SK-N-SH treated with all-trans-retinoic acid at 6 μM for 48 hours (cell line): ENCODE measurements around the gene SPINK2.

Experiments
- ATAC-seq: fragments of 200-7000 bp; cut with Tn5 transposase; 3 replicates; pipeline ENCODE4 v1.9.1; 2020; ENCODE audit warnings: mild to moderate bottlenecking, moderate library complexity
- ARNTL ChIP-seq: fragments of 450-650 bp; formaldehyde crosslinking; IDR thresholded peaks from 2 replicates; pipeline ENCODE4 v1.5.0; 2020; ENCODE audit warnings: low read depth, mild to moderate bottlenecking, moderate library complexity, borderline replicate concordance
- CSDC2 ChIP-seq: fragments of 250-450 bp; sonication (Bioruptor Pico); IDR thresholded peaks from 2 replicates; pipeline ENCODE4 v1.5.0; 2020; ENCODE audit warnings: mild to moderate bottlenecking, moderate library complexity
- CSRNP3 ChIP-seq: fragments of 250-450 bp; sonication (Bioruptor Pico); IDR thresholded peaks from 2 replicates; pipeline ENCODE4 v1.5.1; 2021; ENCODE audit warnings: mild to moderate bottlenecking, moderate library complexity
- ESRRG ChIP-seq: fragments of 250-450 bp; sonication (Bioruptor Pico); IDR thresholded peaks from 2 replicates; pipeline ENCODE4 v1.6.1; 2021; ENCODE audit warnings: mild to moderate bottlenecking
- ISL1 ChIP-seq: fragments of 250-450 bp; sonication (Bioruptor Pico); IDR thresholded peaks from 2 replicates; pipeline ENCODE4 v2.1.2; 2022; ENCODE audit warnings: mild to moderate bottlenecking, moderate library complexity
- OSR1 ChIP-seq: fragments of 250-450 bp; sonication (Bioruptor Pico); IDR thresholded peaks from 2 replicates; pipeline ENCODE4 v1.8.0; 2022; ENCODE audit warnings: moderate library complexity, mild to moderate bottlenecking, inconsistent platforms
- PATZ1 ChIP-seq: fragments of 250-450 bp; sonication (Bioruptor Pico); IDR thresholded peaks from 2 replicates; pipeline ENCODE4 v1.8.0; 2020; ENCODE audit warnings: mild to moderate bottlenecking, moderate library complexity, borderline replicate concordance
- POU6F1 ChIP-seq: fragments of 250-450 bp; sonication (Bioruptor Pico); IDR thresholded peaks from 2 replicates; pipeline ENCODE4 v1.8.0; 2021; ENCODE audit warnings: low read depth, mild to moderate bottlenecking, moderate library complexity, borderline replicate concordance
- PPARA ChIP-seq: fragments of 250-450 bp; sonication (Bioruptor Pico); IDR thresholded peaks from 2 replicates; pipeline ENCODE4 v1.5.0; 2020; ENCODE audit warnings: mild to moderate bottlenecking, borderline replicate concordance
- RARB ChIP-seq: fragments of 250-450 bp; sonication (Bioruptor Pico); IDR thresholded peaks from 2 replicates; pipeline ENCODE4 v1.8.0; 2021; ENCODE audit warnings: mild to moderate bottlenecking, moderate library complexity
- SNAI2 ChIP-seq: fragments of 250-450 bp; sonication (Bioruptor Pico); IDR thresholded peaks from 2 replicates; pipeline ENCODE4 v1.5.0; 2020; ENCODE audit warnings: mild to moderate bottlenecking, moderate library complexity
- TCF4 ChIP-seq: fragments of 250-450 bp; sonication (Bioruptor Pico); IDR thresholded peaks from 2 replicates; pipeline ENCODE4 v1.8.0; 2021; ENCODE audit warnings: mild to moderate bottlenecking, moderate library complexity, borderline replicate concordance
- TOX ChIP-seq: fragments of 250-450 bp; sonication (Bioruptor Pico); IDR thresholded peaks from 2 replicates; pipeline ENCODE4 v1.8.0; 2021; ENCODE audit warnings: mild to moderate bottlenecking, moderate library complexity, borderline replicate concordance
- TSHZ2 ChIP-seq: fragments of 250-450 bp; sonication (Bioruptor Pico); IDR thresholded peaks from 2 replicates; pipeline ENCODE4 v1.5.0; 2020; ENCODE audit warnings: mild to moderate bottlenecking, moderate library complexity
- ZC3H10 ChIP-seq: fragments of 250-450 bp; sonication (Bioruptor Pico); IDR thresholded peaks from 2 replicates; pipeline ENCODE4 v1.5.1; 2021; ENCODE audit warnings: mild to moderate bottlenecking, moderate library complexity
- ZFP3 ChIP-seq: fragments of 250-450 bp; sonication (Bioruptor Pico); IDR thresholded peaks from 2 replicates; pipeline ENCODE4 v1.5.0; 2020; ENCODE audit warnings: mild to moderate bottlenecking, moderate library complexity
- ZFP30 ChIP-seq: fragments of 450-650 bp; formaldehyde crosslinking; IDR thresholded peaks from 2 replicates; pipeline ENCODE4 v1.5.0; 2022; ENCODE audit warnings: mild to moderate bottlenecking, moderate library complexity
- ZNF565 ChIP-seq: fragments of 450-650 bp; formaldehyde crosslinking; conservative IDR thresholded peaks from 2 replicates; pipeline ENCODE4 v1.5.0; 2020; ENCODE audit warnings: low read depth, mild to moderate bottlenecking, moderate library complexity
- ZNF70 ChIP-seq: fragments of 450-650 bp; formaldehyde crosslinking; IDR thresholded peaks from 2 replicates; pipeline ENCODE4 v1.5.0; 2020; ENCODE audit warnings: mild to moderate bottlenecking, moderate library complexity
- ZNF8 ChIP-seq: fragments of 450-650 bp; formaldehyde crosslinking; IDR thresholded peaks from 2 replicates; pipeline ENCODE4 v1.5.0; 2020; ENCODE audit warnings: mild to moderate bottlenecking, moderate library complexity
- TF ChIP-seq, protein P1 (sequence below): fragments of 250-450 bp; sonication (Bioruptor Pico); IDR thresholded peaks from 2 replicates; pipeline ENCODE4 v1.5.1; 2020; ENCODE audit warnings: low read depth, mild to moderate bottlenecking, moderate library complexity

Gene SPINK2

GRCh38 chr4:56850910-56851309 is 29.4 kb upstream of the SPINK2 start (continued):
- TF ChIP-seq TSHZ2 (CRISPR knock-in tag), result no peak
- no peak for TF ChIP-seq ARNTL (CRISPR knock-in tag)
- TF ChIP-seq ESRRG (CRISPR knock-in tag), result no peak
- no peak for TF ChIP-seq TCF4 (CRISPR knock-in tag)
- TF ChIP-seq ZFP30 (CRISPR knock-in tag), result no peak
- TF ChIP-seq ZC3H10 (CRISPR knock-in tag), result no peak
- no peak for TF ChIP-seq PPARA
- no peak for TF ChIP-seq CSDC2 (CRISPR knock-in tag)
- no peak for TF ChIP-seq ZNF565 (CRISPR knock-in tag)
- TF ChIP-seq ZNF70 (CRISPR knock-in tag), result no peak
- TF ChIP-seq OSR1, result no peak
- TF ChIP-seq, protein P1, sequence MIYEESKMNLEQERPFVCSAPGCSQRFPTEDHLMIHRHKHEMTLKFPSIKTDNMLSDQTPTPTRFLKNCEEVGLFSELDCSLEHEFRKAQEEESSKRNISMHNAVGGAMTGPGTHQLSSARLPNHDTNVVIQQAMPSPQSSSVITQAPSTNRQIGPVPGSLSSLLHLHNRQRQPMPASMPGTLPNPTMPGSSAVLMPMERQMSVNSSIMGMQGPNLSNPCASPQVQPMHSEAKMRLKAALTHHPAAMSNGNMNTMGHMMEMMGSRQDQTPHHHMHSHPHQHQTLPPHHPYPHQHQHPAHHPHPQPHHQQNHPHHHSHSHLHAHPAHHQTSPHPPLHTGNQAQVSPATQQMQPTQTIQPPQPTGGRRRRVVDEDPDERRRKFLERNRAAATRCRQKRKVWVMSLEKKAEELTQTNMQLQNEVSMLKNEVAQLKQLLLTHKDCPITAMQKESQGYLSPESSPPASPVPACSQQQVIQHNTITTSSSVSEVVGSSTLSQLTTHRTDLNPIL (CRISPR knock-in tag), result no peak
- TF ChIP-seq SNAI2, result no peak

GRCh38 chr4:56844802-56845580 is 23.5 kb upstream of the SPINK2 start:
- TF ChIP-seq ZNF565 (CRISPR knock-in tag) (no peak), PATZ1 (no peak), RARB (CRISPR knock-in tag) (no peak), ZNF8 (no peak), TCF4 (CRISPR knock-in tag) (no peak), ISL1 (CRISPR knock-in tag) (no peak), ZNF70 (CRISPR knock-in tag) (no peak), OSR1 (no peak), ZFP3 (no peak), PPARA (no peak), TSHZ2 (CRISPR knock-in tag) (no peak), ZC3H10 (CRISPR knock-in tag) (no peak), TOX (CRISPR knock-in tag) (no peak), CSRNP3 (CRISPR knock-in tag) (no peak), POU6F1 (no peak), ZFP30 (CRISPR knock-in tag) (no peak), ARNTL (CRISPR knock-in tag) (no peak), ESRRG (CRISPR knock-in tag) (no peak)
- TF ChIP-seq, protein P1 (CRISPR knock-in tag), result no peak
- TF ChIP-seq, all 23 proteins: peak for 0
- ATAC-seq, result no peak
